Suppressor macrophage (primary cell): ENCODE measurements around the gene SLF2.

Source experiments
- DNase-seq, 4 experiments: peaks; one replicate each; pipeline ENCODE4 v3.0.0-alpha.2; 2020 to 2022

SLF2 gene

GRCh38 chr10:100982916-100983830, 70.4 kb downstream of the SLF2 start:
- no peak for DNase-seq

GRCh38 chr10:100983868-100984671, 71.3 kb downstream of the SLF2 start:
- DNase-seq = no peak

DNA sequence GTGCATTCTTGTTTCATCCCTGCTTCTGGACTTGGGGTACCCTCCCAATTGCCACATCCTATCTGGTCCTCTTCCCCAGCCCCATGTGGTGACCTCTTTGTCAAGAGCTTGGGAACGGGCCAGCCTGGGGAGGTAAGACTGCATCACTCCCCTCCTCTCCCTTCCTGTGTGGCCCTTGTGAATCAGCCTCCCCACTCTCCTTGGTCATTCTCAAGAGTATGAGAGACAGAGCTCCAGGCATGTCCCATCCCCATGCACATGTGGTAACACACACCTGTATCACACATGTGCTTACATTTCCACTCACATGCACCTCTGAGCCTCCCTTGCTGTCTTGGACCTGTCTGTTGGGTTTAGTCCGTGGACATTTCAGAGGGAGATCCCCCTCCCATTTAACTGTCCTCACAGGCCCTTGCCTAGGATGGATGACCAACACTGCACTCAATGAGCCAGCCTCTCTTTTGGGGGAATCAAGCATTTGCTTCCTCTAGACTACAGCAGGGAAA, 72.0 kb downstream of the SLF2 start:
- DNase-seq = no peak

DNA sequence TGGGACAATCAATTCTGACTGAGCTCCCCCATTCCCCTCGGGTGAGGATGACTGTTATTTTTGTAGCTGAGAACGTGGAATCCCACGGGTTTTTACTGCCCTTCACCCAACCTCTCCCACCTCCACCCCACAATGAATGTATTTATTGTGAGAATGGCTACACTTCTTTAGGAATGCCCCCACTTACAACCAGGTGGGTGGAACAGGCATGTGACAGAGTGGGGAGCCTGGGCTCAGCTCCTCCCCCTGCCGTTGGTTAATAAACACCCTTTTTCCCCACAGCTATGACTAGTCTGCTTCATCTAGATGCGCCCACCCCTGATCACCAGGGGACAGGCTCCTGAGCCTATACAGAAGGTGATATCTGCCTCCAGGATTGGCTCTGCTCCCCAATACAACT, 72.6 kb downstream of the SLF2 start:
- DNase-seq = no peak

- no peak for DNase-seq
Measured at GRCh38 chr10:100986623-100986951, 73.8 kb downstream of the SLF2 start.

DNA sequence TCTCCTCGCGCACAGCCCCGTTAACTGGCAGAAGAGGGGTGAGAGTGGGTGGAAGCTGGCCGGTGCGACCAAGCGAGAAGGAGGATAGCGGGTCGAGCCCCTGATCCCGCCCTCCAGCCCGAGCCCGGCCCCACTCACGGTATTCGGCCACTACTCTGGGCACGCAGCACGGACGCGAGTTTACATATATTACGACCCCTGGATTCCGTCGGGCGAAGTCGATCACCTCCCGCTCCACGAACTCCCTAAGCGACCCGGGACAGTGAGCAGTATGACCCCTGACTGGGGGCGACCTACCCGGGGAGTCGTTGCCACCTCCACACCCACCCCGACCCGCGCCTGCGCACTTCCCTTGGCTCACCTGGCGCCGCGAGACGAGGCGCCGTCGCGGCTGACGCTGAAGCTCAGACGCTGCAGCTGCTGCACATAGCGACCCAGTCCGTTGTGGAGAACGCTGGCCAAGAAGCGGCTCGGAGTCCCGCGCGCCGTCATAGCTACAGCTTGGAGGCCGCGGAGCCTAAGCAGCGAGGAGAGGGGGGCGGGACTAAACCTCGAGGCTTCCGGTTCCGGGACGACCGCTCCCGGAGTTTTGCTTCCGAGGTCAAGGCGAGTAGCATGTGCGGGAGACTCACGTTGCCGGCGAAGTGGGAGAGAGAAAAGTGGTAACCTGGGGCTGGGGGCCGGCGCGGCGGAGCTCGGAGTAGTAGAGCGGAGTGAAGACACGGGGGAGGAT, 74.4 kb downstream of the SLF2 start, which contains the start of the genes MRPL43 and TWNK:
Gene MRPL43, minus strand, starts transcription at position 546 of the 733 bp plus-strand sequence. Its CDS starts 54 bp downstream, at position 492.
Gene TWNK, plus strand, starts transcription at position 592 of the 733 bp plus-strand sequence. CDS start 668 bp downstream, outside the sequence.
- DNase-seq = peak; percentile 85 to 93 (median 88)

DNA sequence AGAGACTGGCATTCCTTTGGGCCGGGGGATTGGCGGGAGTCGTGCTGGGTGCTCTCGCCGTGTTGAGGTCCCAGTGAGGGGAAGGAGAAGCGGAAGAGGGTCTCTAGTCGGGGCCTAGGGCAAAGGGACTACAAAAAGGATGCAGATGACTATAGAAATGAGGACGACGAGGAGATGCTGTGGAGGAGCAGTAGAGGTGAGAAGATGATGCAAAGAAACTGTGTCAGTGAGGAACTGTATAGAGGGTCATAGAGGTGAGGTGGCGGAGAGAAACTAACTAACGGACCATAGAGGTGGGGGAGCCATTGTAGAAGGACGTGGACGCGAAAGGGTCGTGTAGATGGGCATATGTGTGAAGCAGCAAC, 74.9 kb downstream of the SLF2 start:
- no peak for DNase-seq

GRCh38 chr10:100988166-100988565, 75.4 kb downstream of the SLF2 start:
- no peak for DNase-seq

GRCh38 chr10:100989088-100989487, 76.3 kb downstream of the SLF2 start:
- DNase-seq = no peak

GRCh38 chr10:100993986-100994708, 81.4 kb downstream of the SLF2 start:
- DNase-seq = peak in 3 of 4 experiments; percentile 34 to 48 (median 34)

GRCh38 chr10:100995181-100995580, 82.4 kb downstream of the SLF2 start:
- no peak for DNase-seq

DNA sequence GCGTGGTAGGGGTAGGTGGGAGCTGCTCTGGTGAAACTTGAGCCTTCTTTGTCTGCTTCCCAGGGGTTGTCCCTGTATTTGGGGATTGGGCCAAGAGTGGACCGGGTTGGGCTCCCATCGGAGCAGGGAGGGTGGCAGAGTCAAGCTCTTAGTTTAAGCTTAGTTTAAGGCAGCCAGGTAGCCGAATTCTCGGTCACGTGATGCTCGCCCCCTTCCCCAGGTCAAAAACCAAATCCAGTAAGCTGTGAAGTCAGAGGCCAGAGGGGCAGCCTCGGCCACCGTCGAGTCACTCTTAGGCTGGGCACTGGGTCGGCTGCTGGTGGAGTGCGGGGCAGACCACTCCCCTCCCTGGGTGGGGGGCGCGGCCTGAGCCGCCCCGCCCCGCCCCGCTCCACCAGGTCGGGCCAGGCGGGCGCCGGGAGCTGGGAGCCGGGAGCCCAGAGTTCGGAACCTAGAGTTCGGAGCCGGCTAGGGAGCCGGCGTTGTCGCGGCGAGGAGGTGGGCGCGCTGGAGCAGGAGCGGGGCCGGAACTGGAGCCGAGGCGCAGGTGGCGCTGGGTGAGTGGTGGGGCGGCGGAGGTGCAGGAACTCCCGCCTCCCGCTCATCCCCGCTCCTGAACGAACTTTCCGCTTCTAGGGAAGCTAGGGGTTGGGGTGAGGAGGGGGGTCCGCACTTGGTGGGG, 84.1 kb downstream of the SLF2 start:
- DNase-seq = peak; percentile 20 to 58 (median 36)

GRCh38 chr10:100997360-100998182, 84.8 kb downstream of the SLF2 start:
- DNase-seq = peak; percentile 82 to 95 (median 89)

GRCh38 chr10:100998183-100998990, 85.6 kb downstream of the SLF2 start:
- peak; percentile 70 to 89 (median 78) for DNase-seq

- DNase-seq = peak; percentile 75 to 92 (median 84)
Measured at GRCh38 chr10:100998991-100999741, 86.4 kb downstream of the SLF2 start.

- DNase-seq = no peak
Measured at GRCh38 chr10:100999742-101000126, 87.0 kb downstream of the SLF2 start, which contains the start of gene LZTS2. Gene LZTS2, plus strand, starts transcription at chr10:100999808. Its CDS starts 2,731 bp downstream, at chr10:101002539.

- DNase-seq = peak in 3 of 4 experiments; percentile 23 to 42 (median 31)
Measured at GRCh38 chr10:101000127-101000914, 87.6 kb downstream of the SLF2 start.
